Fibroblast of skin of scalp (primary cell): ENCODE results near the gene PCSK1.
"Not testable (repeated sequence)": the region's sequence is repeated elsewhere in the genome, so short reads cannot be mapped to it uniquely, and the experiment has no call there.

Experiments used
- DNase-seq: peaks from one replicate; pipeline ENCODE4 v3.0.0-alpha.2; 2013

PCSK1 gene

DNA sequence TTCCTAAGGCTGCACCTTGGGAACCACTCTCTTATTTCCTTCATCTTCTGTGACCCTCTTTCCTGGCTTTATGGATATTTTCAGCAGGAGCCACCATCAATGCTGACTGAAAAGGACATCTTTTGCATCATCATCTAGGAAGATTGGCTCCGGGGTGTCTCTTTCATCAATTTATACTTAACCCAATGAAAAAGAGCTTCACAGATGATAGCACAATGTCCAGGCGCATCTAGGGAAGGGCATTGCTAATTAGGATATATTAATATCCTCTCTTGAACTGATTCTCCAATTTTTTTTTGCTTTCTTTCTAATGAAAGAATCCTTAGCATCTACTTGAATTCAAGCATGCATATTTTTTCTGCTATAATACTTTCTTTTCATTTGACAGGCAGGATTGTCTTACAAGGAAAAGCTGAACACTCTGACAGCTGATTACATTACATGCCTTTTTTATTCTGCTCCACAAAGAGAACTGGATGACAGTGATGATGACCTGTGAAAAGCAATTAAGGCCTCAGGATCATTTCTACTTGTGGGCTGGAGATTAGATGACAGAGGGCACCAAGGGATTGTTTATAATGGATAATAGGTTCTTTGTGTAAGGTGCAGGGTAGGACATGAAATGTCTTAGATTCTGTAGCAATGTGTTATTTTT, 60.2 kb downstream of the PCSK1 start:
- DNase-seq = no peak

DNA sequence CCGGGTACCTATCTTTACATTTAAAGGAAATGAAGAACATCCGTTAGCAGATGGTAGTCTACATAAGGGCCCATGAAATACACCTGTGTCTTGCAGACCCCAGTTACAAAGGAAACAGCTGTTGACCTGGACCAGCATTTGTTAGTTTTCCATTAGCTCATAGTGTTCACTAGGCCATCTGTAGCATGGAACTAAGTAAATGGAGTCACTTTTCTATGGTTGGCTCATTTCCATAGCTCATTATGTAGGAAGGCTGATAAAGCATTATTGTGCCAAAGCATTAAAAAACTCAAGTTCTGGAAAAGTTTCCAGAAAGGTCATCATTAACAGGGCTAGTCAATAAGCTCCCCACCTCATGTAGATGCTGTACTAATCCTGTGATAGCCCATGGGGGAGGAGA, 62.1 kb downstream of the PCSK1 start:
- DNase-seq = no peak

DNA sequence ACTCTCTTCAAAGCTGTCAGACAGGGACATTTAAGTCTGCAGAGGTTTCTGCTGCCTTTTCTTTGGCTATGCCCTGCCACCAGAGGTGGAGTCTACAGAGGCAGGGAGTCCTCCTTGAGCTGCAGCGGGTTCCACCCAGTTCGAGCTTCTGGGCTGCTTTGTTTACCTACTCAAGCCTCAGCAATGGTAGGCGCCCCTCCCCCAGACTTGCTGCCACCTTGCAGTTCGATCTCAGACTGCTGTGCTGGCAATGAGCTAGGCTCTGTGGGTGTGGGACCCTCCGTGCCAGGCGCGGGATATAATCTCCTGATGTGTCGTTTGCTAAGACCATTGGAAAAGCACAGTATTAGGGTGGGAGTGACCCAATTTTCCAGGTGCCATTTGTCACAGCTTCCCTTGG, 65.7 kb downstream of the PCSK1 start:
- DNase-seq = not testable (repeated sequence)

- DNase-seq = no peak
These were observed 78.8 kb downstream of the PCSK1 start for GRCh38 chr5:96354237-96354636.

- DNase-seq = no peak
These were observed 79.8 kb downstream of the PCSK1 start for GRCh38 chr5:96353220-96353619.

DNA sequence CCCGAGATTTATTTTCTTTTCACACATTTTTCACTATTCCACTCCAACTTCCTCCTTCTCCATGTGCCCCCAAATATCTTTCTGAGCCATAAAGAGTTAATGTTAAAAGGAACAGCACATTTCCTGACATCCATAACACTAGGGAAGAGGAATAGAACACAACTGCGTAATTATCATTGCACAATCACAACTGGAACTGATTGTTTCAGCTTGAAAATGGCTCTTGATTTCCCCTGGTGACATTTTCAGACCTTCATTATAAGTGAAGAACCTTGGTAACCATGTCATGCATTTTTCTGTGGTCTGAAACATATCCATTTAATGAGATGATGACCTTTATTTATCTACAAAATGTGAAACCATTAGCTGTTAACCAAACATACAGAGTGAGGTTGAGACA, 82.4 kb downstream of the PCSK1 start:
- DNase-seq = no peak

DNA sequence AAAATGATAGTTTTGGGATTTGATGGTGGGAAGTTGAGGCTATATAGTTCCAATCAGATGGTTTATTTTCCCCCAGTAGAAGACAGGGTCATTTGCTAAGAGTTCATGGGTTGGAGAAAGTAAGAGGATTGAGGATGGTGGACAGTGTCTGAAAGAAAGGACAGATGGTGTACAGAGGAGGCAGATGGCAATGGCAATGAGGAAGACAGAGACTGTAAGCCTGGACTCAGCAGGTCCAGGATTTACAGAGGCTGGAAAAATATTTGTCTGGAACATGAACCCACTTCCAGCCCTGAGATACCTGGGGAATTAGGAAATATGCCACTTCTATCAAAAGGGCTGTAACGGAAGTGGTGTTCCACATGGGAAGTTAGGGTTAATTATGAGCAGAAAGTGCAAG, 84.5 kb downstream of the PCSK1 start:
- DNase-seq = no peak

GRCh38 chr5:96347502-96348292, 85.4 kb downstream of the PCSK1 start:
- peak; percentile 30 for DNase-seq

- peak; percentile 76 for DNase-seq
These were observed 88.1 kb downstream of the PCSK1 start for GRCh38 chr5:96344678-96345577.

DNA sequence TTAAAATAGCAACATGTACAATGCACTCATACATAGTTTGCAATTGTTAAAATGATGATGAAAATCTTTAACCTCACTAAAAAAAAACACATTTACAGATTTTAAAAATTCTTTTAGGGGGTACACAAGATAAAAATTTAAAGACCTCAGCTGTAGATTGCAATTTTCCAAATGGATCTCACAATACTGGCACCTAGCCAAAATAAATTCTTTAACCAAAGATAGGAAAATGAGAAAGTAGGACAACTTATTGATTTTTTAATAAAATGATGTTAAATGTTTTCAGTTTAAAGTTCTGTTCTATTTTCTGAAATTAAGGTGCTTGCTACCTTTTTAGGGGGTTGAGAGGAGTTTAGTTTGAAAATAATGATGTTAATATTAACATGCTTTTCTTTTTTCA, 90.0 kb downstream of the PCSK1 start:
- DNase-seq = no peak

- DNase-seq = no peak
These were observed 90.5 kb downstream of the PCSK1 start for GRCh38 chr5:96342581-96342980.
